Chondrocyte (in vitro differentiated cells): ENCODE results near the gene DMD. TPM values are rescaled to one million over a fixed set of nuclear protein-coding genes. Genes with fewer than 3 reads are reported as not detected.

Source experiments
- DNase-seq: peaks from one replicate; pipeline ENCODE4 v3.0.0; 2021; ENCODE audit warnings: mixed read lengths, low spot score
- H3K27ac Mint-ChIP-seq: one replicate; pipeline ENCODE4 v1.8.0; 2021; ENCODE audit warnings: mild to moderate bottlenecking, moderate library complexity, mixed read lengths; ENCODE audit not compliant: unreplicated experiment
- H3K27me3 Mint-ChIP-seq: 2 replicates; pipeline ENCODE4 v1.8.0; 2021; ENCODE audit warnings: low read depth, mixed read lengths
- H3K36me3 Mint-ChIP-seq: 2 replicates; pipeline ENCODE4 v1.8.0; 2021; ENCODE audit warnings: low read depth, mixed read lengths
- H3K4me1 Mint-ChIP-seq: 2 replicates; pipeline ENCODE4 v1.8.0; 2021; ENCODE audit warnings: low read depth, mild to moderate bottlenecking, mixed read lengths
- H3K4me3 Mint-ChIP-seq: one replicate; pipeline ENCODE4 v1.8.0; 2021; ENCODE audit warnings: mild to moderate bottlenecking, moderate library complexity, mixed read lengths; ENCODE audit not compliant: unreplicated experiment
- H3K9me3 Mint-ChIP-seq: 2 replicates; pipeline ENCODE4 v1.8.0; 2021; ENCODE audit warnings: low read depth, mixed read lengths
- total RNA-seq: library from RNA; stranded (reverse); gene quantifications from 3 replicates; pipeline ENCODE4 v1.2.1, GENCODE V29; 2021
- TF ChIP-seq, protein P1 (sequence below): fragments of 200-600 bp; sonication (generic); IDR thresholded peaks from 2 replicates; pipeline ENCODE4 v1.5.0; 2021; ENCODE audit warnings: antibody characterized with exemption, mild to moderate bottlenecking, moderate library complexity

DMD gene
- total RNA-seq, 1 donor from 2014 or later = 201 TPM

DNA sequence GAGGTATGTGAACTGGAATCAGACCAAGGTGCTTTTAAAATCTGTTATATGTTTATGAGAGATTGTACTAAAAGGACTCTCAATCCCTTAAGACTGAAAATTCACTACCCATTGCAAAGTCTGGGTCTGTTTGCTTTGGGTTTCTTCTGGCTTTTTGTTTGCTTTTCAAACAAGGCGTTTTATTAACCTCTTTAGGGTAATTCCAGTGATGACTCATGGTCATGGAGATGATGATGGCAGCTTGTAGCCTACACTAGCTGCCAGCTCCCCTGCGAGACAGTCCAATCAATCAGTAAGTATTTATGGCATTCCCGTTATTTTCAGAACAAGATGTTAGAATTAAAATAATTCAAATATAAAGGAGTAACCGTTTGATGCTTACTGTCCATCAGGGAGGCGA is 1495.7 kb downstream of the DMD start:
- H3K4me3 Mint-ChIP-seq = no peak overlapping the region
- DNase-seq = no peak
- H3K4me1 Mint-ChIP-seq = peaks cover 3% of the 10 kb centered on the region
- TF ChIP-seq, protein P1, sequence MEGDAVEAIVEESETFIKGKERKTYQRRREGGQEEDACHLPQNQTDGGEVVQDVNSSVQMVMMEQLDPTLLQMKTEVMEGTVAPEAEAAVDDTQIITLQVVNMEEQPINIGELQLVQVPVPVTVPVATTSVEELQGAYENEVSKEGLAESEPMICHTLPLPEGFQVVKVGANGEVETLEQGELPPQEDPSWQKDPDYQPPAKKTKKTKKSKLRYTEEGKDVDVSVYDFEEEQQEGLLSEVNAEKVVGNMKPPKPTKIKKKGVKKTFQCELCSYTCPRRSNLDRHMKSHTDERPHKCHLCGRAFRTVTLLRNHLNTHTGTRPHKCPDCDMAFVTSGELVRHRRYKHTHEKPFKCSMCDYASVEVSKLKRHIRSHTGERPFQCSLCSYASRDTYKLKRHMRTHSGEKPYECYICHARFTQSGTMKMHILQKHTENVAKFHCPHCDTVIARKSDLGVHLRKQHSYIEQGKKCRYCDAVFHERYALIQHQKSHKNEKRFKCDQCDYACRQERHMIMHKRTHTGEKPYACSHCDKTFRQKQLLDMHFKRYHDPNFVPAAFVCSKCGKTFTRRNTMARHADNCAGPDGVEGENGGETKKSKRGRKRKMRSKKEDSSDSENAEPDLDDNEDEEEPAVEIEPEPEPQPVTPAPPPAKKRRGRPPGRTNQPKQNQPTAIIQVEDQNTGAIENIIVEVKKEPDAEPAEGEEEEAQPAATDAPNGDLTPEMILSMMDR = no peak
- no peaks in the 10 kb centered on the region for H3K27me3 Mint-ChIP-seq
- H3K27ac Mint-ChIP-seq = no peak overlapping the region
- H3K36me3 Mint-ChIP-seq = no peaks in the 10 kb centered on the region
- peaks cover 4% of the 10 kb centered on the region for H3K9me3 Mint-ChIP-seq

DNA sequence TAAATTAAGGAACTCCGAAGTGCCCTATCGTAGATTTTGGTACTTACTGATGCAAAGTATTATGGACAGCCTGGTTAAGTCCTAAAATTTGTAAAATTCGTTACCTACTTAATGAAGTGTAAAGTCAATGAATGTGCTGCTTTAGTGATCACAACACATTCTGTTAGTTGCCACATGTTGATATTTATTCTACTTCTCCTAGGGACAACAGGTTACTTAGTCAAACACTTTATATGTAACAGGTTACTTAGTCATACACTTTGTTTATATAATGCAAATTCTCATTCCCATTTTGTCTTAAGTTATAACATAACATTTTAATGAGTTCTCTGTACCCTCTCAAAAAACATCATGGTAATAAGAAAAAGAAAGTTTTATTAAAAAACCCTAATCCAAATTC is 1496.6 kb downstream of the DMD start:
- Mint-ChIP-seq H3K4me1 (peaks cover 3% of the 10 kb centered on the region), H3K27me3 (no peaks in the 10 kb centered on the region), H3K36me3 (no peaks in the 10 kb centered on the region), H3K4me3 (no peak overlapping the region), H3K9me3 (peaks cover 4% of the 10 kb centered on the region), H3K27ac (no peak overlapping the region)
- TF ChIP-seq, protein P1 = no peak
- no peak for DNase-seq

DNA sequence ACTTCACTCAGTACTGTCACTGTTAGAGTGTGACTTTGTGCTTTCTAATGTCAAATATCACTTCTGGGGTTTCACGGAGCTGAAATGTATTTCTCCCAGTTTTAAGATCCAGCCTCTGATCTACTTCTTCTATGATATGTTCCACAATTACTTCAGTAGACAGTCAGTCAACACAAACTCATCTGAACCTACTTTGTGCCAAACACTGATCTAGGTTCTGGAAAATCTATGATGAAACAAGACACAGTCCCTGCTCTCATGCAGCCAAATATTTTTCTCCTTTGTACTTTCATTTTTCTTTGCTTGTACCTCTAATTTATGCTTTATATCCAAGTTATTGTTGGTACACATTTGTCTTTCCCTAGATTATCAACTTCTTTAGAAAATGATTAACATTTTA is 1498.2 kb downstream of the DMD start:
- Mint-ChIP-seq H3K9me3 (no peaks in the 10 kb centered on the region), H3K36me3 (no peaks in the 10 kb centered on the region), H3K4me1 (peaks cover 5% of the 10 kb centered on the region), H3K27me3 (no peaks in the 10 kb centered on the region), H3K4me3 (no peak overlapping the region), H3K27ac (no peak overlapping the region)
- no peak for DNase-seq
- TF ChIP-seq, protein P1 = no peak

DNA sequence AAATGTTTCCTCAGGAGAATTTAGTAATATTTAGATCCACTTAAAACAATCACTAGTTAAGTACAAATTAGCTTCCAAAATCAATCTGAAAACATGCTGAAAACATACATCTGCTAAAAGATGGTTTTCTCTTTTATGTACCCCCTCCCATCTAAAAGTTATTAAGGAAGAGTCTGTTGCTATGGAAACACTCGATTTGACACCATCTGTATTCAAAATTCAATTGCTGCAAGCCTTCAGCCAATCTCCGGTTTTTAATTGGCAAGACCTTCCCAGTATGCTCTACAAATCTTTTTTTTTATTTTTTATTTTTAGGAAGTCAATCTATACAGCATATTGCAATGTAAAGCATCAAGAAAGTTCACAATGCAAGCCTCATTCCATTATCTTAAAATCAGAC is 1500.2 kb downstream of the DMD start:
- TF ChIP-seq, protein P1 = no peak
- no peaks in the 10 kb centered on the region for H3K36me3 Mint-ChIP-seq
- H3K27ac Mint-ChIP-seq = no peak overlapping the region
- H3K4me1 Mint-ChIP-seq = peaks cover 17% of the 10 kb centered on the region
- H3K9me3 Mint-ChIP-seq = no peaks in the 10 kb centered on the region
- no peaks in the 10 kb centered on the region for H3K27me3 Mint-ChIP-seq
- no peak overlapping the region for H3K4me3 Mint-ChIP-seq
- DNase-seq = no peak

DNA sequence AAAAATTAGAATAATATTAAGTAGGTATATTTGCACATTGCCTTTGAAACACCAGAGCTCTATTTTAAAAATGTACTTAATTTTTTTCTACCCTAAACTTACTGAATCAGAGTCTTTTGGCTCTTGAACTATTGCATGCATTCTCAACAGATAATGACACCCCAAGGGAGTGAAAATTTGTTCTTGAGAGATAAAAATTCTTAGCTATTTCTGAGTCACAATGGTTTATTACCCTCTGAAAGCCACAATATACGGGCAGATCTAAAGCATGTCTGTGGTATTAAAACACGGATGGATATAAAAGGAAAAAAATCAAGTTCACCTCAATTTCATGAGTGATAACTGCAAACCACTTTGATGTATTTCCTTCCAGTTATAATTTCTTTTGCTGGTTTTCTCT is 1503.2 kb downstream of the DMD start:
- peaks cover 14% of the 10 kb centered on the region for H3K4me1 Mint-ChIP-seq
- TF ChIP-seq, protein P1 = no peak
- DNase-seq = no peak

More for the DNA sequence above, 1503.2 kb downstream of the DMD start:
- H3K36me3 Mint-ChIP-seq = no peaks in the 10 kb centered on the region
- no peak overlapping the region for H3K4me3 Mint-ChIP-seq
- no peaks in the 10 kb centered on the region for H3K27me3 Mint-ChIP-seq
- H3K27ac Mint-ChIP-seq = no peak overlapping the region
- H3K9me3 Mint-ChIP-seq = peaks cover 6% of the 10 kb centered on the region
